WTC11 (cell line): Measurements from ENCODE around the gene SLC7A8. TPM values are rescaled to one million over a fixed set of nuclear protein-coding genes. Genes with fewer than 3 reads are reported as not detected.
A peak's percentile ranks its signal among the peaks of the same experiment; 100 is the strongest.

Experiments used
- ARID4B ChIP-seq: sonication (generic); formaldehyde crosslinking; IDR thresholded peaks from 2 replicates; pipeline ENCODE4 v1.8.0; 2023; ENCODE audit warnings: missing genetic modification reagents, mild to moderate bottlenecking, borderline replicate concordance
- ATF2 ChIP-seq: sonication (generic); formaldehyde crosslinking; IDR thresholded peaks from 2 replicates; pipeline ENCODE4 v1.8.1; 2022; ENCODE audit warnings: low read depth, missing genetic modification reagents, borderline replicate concordance
- CBFB ChIP-seq: sonication (generic); formaldehyde crosslinking; IDR thresholded peaks from 2 replicates; pipeline ENCODE4 v1.8.1; 2022; ENCODE audit warnings: mild to moderate bottlenecking, low read depth, missing genetic modification reagents
- ELF4 ChIP-seq: sonication (generic); formaldehyde crosslinking; IDR thresholded peaks from 2 replicates; pipeline ENCODE4 v1.8.1; 2022; ENCODE audit warnings: low read depth, mild to moderate bottlenecking, moderate library complexity, missing genetic modification reagents
- EMX1 ChIP-seq: fragments of 250-450 bp; sonication (Bioruptor Pico); IDR thresholded peaks from 2 replicates; pipeline ENCODE4 v1.8.0; 2021; ENCODE audit warnings: mild to moderate bottlenecking
- ETV6 ChIP-seq: sonication (generic); formaldehyde crosslinking; IDR thresholded peaks from 2 replicates; pipeline ENCODE4 v1.8.1; 2022; ENCODE audit warnings: mild to moderate bottlenecking, missing genetic modification reagents
- FOXK1 ChIP-seq: sonication (generic); formaldehyde crosslinking; IDR thresholded peaks from 2 replicates; pipeline ENCODE4 v1.8.0; 2022; ENCODE audit warnings: mild to moderate bottlenecking, moderate library complexity, missing genetic modification reagents
- FOXP4 ChIP-seq: sonication (generic); formaldehyde crosslinking; IDR thresholded peaks from 2 replicates; pipeline ENCODE4 v1.8.0; 2022; ENCODE audit warnings: mild to moderate bottlenecking, missing genetic modification reagents
- GTF2I ChIP-seq: fragments of 250-450 bp; sonication (Bioruptor Pico); conservative IDR thresholded peaks from 2 replicates; pipeline ENCODE4 v1.4.0; 2021; ENCODE audit warnings: mild to moderate bottlenecking
- HMGXB4 ChIP-seq: sonication (generic); formaldehyde crosslinking; IDR thresholded peaks from 2 replicates; pipeline ENCODE4 v1.8.1; 2023; ENCODE audit warnings: mild to moderate bottlenecking, moderate library complexity, missing genetic modification reagents
- MLX ChIP-seq: sonication (generic); formaldehyde crosslinking; IDR thresholded peaks from 2 replicates; pipeline ENCODE4 v1.8.1; 2023; ENCODE audit warnings: mild to moderate bottlenecking, missing genetic modification reagents, moderate library complexity
- MYBL2 ChIP-seq: sonication (generic); formaldehyde crosslinking; IDR thresholded peaks from 2 replicates; pipeline ENCODE4 v1.8.1; 2023; ENCODE audit warnings: mild to moderate bottlenecking, moderate library complexity, missing genetic modification reagents
- NR2C2 ChIP-seq: sonication (generic); formaldehyde crosslinking; IDR thresholded peaks from 2 replicates; pipeline ENCODE4 v1.8.0; 2022; ENCODE audit warnings: mild to moderate bottlenecking, missing genetic modification reagents
- PREB ChIP-seq: sonication (generic); formaldehyde crosslinking; IDR thresholded peaks from 2 replicates; pipeline ENCODE4 v1.8.1; 2022; ENCODE audit warnings: mild to moderate bottlenecking, missing genetic modification reagents, moderate library complexity, borderline replicate concordance
- TEAD1 ChIP-seq: sonication (generic); formaldehyde crosslinking; IDR thresholded peaks from 2 replicates; pipeline ENCODE4 v1.8.0; 2022; ENCODE audit warnings: mild to moderate bottlenecking, missing genetic modification reagents
- ZNF317 ChIP-seq: sonication (generic); formaldehyde crosslinking; IDR thresholded peaks from 2 replicates; pipeline ENCODE4 v1.8.1; 2023; ENCODE audit warnings: low read depth, mild to moderate bottlenecking, moderate library complexity, missing genetic modification reagents, borderline replicate concordance
- ZNF423 ChIP-seq: fragments of 250-450 bp; sonication (Bioruptor Pico); IDR thresholded peaks from 2 replicates; pipeline ENCODE4 v2.1.2; 2022; ENCODE audit warnings: mild to moderate bottlenecking, moderate library complexity
- ZNF425 ChIP-seq: fragments of 250-450 bp; sonication (Bioruptor Pico); conservative IDR thresholded peaks from 2 replicates; pipeline ENCODE4 v1.9.0; 2021; ENCODE audit warnings: mild to moderate bottlenecking
- ZNF671 ChIP-seq: fragments of 250-450 bp; sonication (Bioruptor Pico); IDR thresholded peaks from 2 replicates; pipeline ENCODE4 v1.8.0; 2021; ENCODE audit warnings: mild to moderate bottlenecking
- total RNA-seq: library from RNA; stranded (reverse); gene quantifications from 3 replicates; pipeline ENCODE4 v1.2.3, GENCODE V29; 2021

Gene SLC7A8
- total RNA-seq, 1 experiment from 2014 or later: 207 TPM

GRCh38 chr14:23094666-23095195 lies 88.7 kb downstream of the SLC7A8 start, which contains the start of gene ACIN1 (continued):
- TF ChIP-seq ZNF425 (no peak), NR2C2 (CRISPR knock-in tag) (no peak), HMGXB4 (CRISPR knock-in tag) (peak; percentile 98), ATF2 (no peak), MYBL2 (CRISPR knock-in tag) (no peak), ZNF317 (CRISPR knock-in tag) (no peak), TEAD1 (peak; percentile 77; the same call in 1 of the 2 replicates), EMX1 (CRISPR knock-in tag) (no peak), ETV6 (CRISPR knock-in tag) (peak; percentile 74), ZNF423 (CRISPR knock-in tag) (no peak), ZNF671 (CRISPR knock-in tag) (no peak), PREB (CRISPR knock-in tag) (no peak), ARID4B (CRISPR knock-in tag) (0 out of 2 replicates have a peak, but pooled peaks have one; percentile 81), MLX (no peak), GTF2I (no peak), ELF4 (CRISPR knock-in tag) (no peak), FOXK1 (CRISPR knock-in tag) (peak; percentile 15; the same call in 1 of the 2 replicates), FOXP4 (CRISPR knock-in tag) (peak; percentile 56; the same call in 1 of the 2 replicates), CBFB (CRISPR knock-in tag) (no peak)
